Superior temporal gyrus (tissue), 1 donor: ENCODE data around the gene NBPF14.
"Not testable (repeated sequence)": the region's sequence is repeated elsewhere in the genome, so short reads cannot be mapped to it uniquely, and the experiment has no call there.

Experiments
- DNase-seq: peaks from one replicate; pipeline ENCODE4 v3.0.0-alpha.2; 2016; ENCODE audit errors: extremely low spot score

The NBPF14 gene

GRCh38 chr1:148595911-148596310 is at the start of gene NBPF14:
TSS of gene NBPF14 (minus strand) at chr1:148596011. CDS start at chr1:148595717, 294 bp downstream.
- DNase-seq: not testable (repeated sequence)

GRCh38 chr1:148625451-148625850 is 29.6 kb upstream of the NBPF14 start:
- DNase-seq: not testable (repeated sequence)

GRCh38 chr1:148618216-148618615 is 22.4 kb upstream of the NBPF14 start:
- not testable (repeated sequence) for DNase-seq

- DNase-seq: not testable (repeated sequence)
These were observed 9.5 kb upstream of the NBPF14 start for GRCh38 chr1:148605266-148605665.

- DNase-seq: not testable (repeated sequence)
These were observed 451 bp downstream of the NBPF14 start for GRCh38 chr1:148595360-148595759.

- not testable (repeated sequence) for DNase-seq
These were observed 4.7 kb downstream of the NBPF14 start for GRCh38 chr1:148591098-148591497.

- DNase-seq: not testable (repeated sequence)
These were observed 63.7 kb downstream of the NBPF14 start for GRCh38 chr1:148532158-148532557.

GRCh38 chr1:148529101-148529567 is 66.7 kb downstream of the NBPF14 start:
- peak; percentile 11 for DNase-seq

- not testable (repeated sequence) for DNase-seq
These were observed 67.2 kb downstream of the NBPF14 start for GRCh38 chr1:148528591-148528990.

GRCh38 chr1:148526587-148526986 is 69.2 kb downstream of the NBPF14 start:
- DNase-seq: not testable (repeated sequence)

- not testable (repeated sequence) for DNase-seq
These were observed 72.3 kb downstream of the NBPF14 start for GRCh38 chr1:148523205-148524144.

GRCh38 chr1:148522561-148523204 is 73.1 kb downstream of the NBPF14 start:
- DNase-seq: peak; percentile 78

- peak; percentile 75 for DNase-seq
These were observed 73.7 kb downstream of the NBPF14 start for GRCh38 chr1:148522072-148522471.

GRCh38 chr1:148514310-148514709 is 81.5 kb downstream of the NBPF14 start:
- not testable (repeated sequence) for DNase-seq

GRCh38 chr1:148512571-148513184 is 83.1 kb downstream of the NBPF14 start:
- DNase-seq: not testable (repeated sequence)

- DNase-seq: not testable (repeated sequence)
These were observed 101.9 kb downstream of the NBPF14 start for GRCh38 chr1:148493933-148494332.

- not testable (repeated sequence) for DNase-seq
These were observed 112.8 kb downstream of the NBPF14 start, which contains the start of gene PPIAL4G for GRCh38 chr1:148483029-148483428. TSS of gene PPIAL4G (minus strand) at chr1:148483302. CDS start at chr1:148483252, 50 bp downstream.
